Upper lobe of left lung (tissue), 6 donors: ENCODE data around the gene ARRDC5. TPM values are rescaled to one million over a fixed set of nuclear protein-coding genes. Genes with fewer than 3 reads are reported as not detected.

Source experiments
- ATAC-seq, 2 donors: fragments of 200-7000 bp; cut with Tn5 transposase; one replicate each; pipeline ENCODE4 v1.9.1; 2022; ENCODE audit warnings: mild to moderate bottlenecking in 2 of 2, moderate library complexity in 2 of 2; ENCODE audit not compliant: low FRiP score in 2 of 2
- DNase-seq, 2 donors: peaks; one replicate each; pipeline ENCODE4 v3.0.0-alpha.2; 2019 to 2020
- H3K27ac ChIP-seq, 4 donors: fragments of 200-600 bp; sonication (generic); one replicate each; pipeline ENCODE4 v1.5.1; 2016 to 2019
- H3K27me3 ChIP-seq, 4 donors: fragments of 200-600 bp; sonication (generic); one replicate each; pipeline ENCODE4 v1.5.1; 2017 to 2019
- H3K36me3 ChIP-seq, 4 donors: fragments of 200-600 bp; sonication (generic); one replicate each; pipeline ENCODE4 v1.5.1; 2016 to 2019
- H3K4me1 ChIP-seq, 4 donors: fragments of 200-600 bp; sonication (generic); one replicate each; pipeline ENCODE4 v1.5.1; 2018 to 2019
- H3K4me3 ChIP-seq, 4 donors: fragments of 200-600 bp; sonication (generic); one replicate each; pipeline ENCODE4 v1.5.1; 2017 to 2019; ENCODE audit warnings: mild to moderate bottlenecking in 2 of 4, moderate library complexity in 1 of 4
- H3K9me3 ChIP-seq, 4 donors: fragments of 200-600 bp; sonication (generic); one replicate each; pipeline ENCODE4 v1.5.1; 2018 to 2019
- EP300 ChIP-seq, 4 donors: sonication (generic); formaldehyde crosslinking; IDR thresholded peaks; one replicate each; pipeline ENCODE4 v1.5.1; 2017; ENCODE audit warnings: antibody characterized with exemption in 4 of 4, control low read depth in 2 of 4
- POLR2A ChIP-seq, 4 donors: fragments of 450-650 bp; IDR thresholded peaks; one replicate each; pipeline ENCODE4 v1.5.1; 2016 to 2017; ENCODE audit warnings: antibody characterized with exemption in 4 of 4, mild to moderate bottlenecking in 2 of 4
- POLR2AphosphoS5 ChIP-seq, 2 donors: sonication (generic); formaldehyde crosslinking; IDR thresholded peaks; one replicate each; pipeline ENCODE4 v1.5.1; 2017; ENCODE audit warnings: antibody characterized with exemption in 2 of 2
- WGBS, 2 donors: methylation state at CpG; one replicate each; pipeline ENCODE4 v1.1.5; 2017 to 2018; 5-methylcytosine and 5-hydroxymethylcytosine counted together
- total RNA-seq, 6 donors: library from RNA; depleted of rRNA in 4 of 6; stranded (reverse); fragments of >200 nt in 4 of 6; gene quantifications; one replicate each; pipeline versions ENCODE4 v1.1.0 to v1.2.1, GENCODE V29; 2016 to 2021
- TF ChIP-seq, protein P1 (sequence below), 6 experiments: fragments of 450-650 bp in 4 of 6; fragments of 200-600 bp in 2 of 6; sonication (generic) in 2 of 6; IDR thresholded peaks; one replicate each; pipeline ENCODE4 v1.5.1; 2016 to 2019; ENCODE audit warnings: antibody characterized with exemption in 6 of 6
- donor health status: DM: no; HTN: no; CAD: no; lungs with moderate emphysema.
- donor health status: DM: no; HTN: yes; CAD: no; lungs with severe emphysema.

Gene ARRDC5
- total RNA-seq, 6 donors from 2014 or later: 0.34 to 6.8 (median 0.83) TPM; not detected in 1

GRCh38 chr19:4937060-4937459 is 34.4 kb upstream of the ARRDC5 start:
- no peaks in the 10 kb centered on the region for H3K4me1 ChIP-seq
- H3K27ac ChIP-seq: no peak overlapping the region
- H3K36me3 ChIP-seq: no peaks in the 10 kb centered on the region
- H3K4me3 ChIP-seq: no peak overlapping the region
- DNase-seq: no peak
- no peaks in the 10 kb centered on the region for H3K9me3 ChIP-seq
- 89 to 98% methylated on average over 7 of the region's 7 CpGs for WGBS, 2 donors
- no peaks in the 10 kb centered on the region for H3K27me3 ChIP-seq
- TF ChIP-seq, protein P1, sequence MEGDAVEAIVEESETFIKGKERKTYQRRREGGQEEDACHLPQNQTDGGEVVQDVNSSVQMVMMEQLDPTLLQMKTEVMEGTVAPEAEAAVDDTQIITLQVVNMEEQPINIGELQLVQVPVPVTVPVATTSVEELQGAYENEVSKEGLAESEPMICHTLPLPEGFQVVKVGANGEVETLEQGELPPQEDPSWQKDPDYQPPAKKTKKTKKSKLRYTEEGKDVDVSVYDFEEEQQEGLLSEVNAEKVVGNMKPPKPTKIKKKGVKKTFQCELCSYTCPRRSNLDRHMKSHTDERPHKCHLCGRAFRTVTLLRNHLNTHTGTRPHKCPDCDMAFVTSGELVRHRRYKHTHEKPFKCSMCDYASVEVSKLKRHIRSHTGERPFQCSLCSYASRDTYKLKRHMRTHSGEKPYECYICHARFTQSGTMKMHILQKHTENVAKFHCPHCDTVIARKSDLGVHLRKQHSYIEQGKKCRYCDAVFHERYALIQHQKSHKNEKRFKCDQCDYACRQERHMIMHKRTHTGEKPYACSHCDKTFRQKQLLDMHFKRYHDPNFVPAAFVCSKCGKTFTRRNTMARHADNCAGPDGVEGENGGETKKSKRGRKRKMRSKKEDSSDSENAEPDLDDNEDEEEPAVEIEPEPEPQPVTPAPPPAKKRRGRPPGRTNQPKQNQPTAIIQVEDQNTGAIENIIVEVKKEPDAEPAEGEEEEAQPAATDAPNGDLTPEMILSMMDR (IDR thresholded peaks at IDR 0.05): no peak
- TF ChIP-seq POLR2A (IDR thresholded peaks at IDR 0.05) (no peak), EP300 (IDR thresholded peaks at IDR 0.05) (no peak), POLR2AphosphoS5 (IDR thresholded peaks at IDR 0.05) (no peak)
- no peak for ATAC-seq

DNA sequence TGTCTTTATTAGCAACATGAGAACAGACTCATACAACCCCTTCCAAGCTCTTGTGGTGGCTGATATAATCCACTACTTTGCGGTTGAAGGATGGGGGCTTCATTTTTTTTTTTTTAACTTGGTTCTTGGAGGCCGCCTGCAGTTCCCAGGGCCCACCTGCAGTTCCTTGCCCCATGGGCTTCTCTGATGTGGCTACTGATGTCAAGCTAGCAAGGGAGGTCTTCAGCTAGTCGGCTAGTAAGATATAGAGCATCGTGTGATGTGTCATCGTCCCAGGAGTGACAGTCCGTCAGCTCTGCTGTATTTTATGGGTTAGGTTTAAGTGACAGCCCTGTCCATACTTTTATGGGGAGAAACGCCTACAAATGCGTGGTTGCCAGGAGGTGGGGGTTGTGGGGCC is 32.7 kb upstream of the ARRDC5 start:
- TF ChIP-seq EP300 (IDR thresholded peaks at IDR 0.05) (no peak), POLR2AphosphoS5 (IDR thresholded peaks at IDR 0.05) (no peak), POLR2A (IDR thresholded peaks at IDR 0.05) (no peak)
- TF ChIP-seq, protein P1 (IDR thresholded peaks at IDR 0.05): no peak

DNA sequence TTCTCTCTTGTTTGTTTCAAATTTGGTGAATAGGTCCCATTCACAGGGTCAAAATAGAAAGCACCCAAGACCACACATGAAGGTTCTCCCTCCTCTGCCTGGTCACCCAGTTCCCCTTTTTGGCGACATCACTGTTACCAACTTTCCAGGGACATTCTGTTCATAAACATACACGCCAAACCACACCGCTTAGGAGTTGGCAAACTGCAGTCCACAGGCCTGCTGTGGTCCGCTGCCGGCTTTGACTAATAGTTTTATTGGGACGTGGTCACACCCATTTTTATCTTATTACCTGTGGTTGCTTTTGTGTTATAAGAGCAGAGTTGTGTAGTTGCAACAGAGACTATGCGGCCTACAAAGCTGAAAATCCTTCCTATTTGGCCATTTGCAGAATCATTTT is 30.8 kb upstream of the ARRDC5 start:
- TF ChIP-seq POLR2AphosphoS5 (IDR thresholded peaks at IDR 0.05): no peak
- TF ChIP-seq, protein P1 (IDR thresholded peaks at IDR 0.05): no peak
- no peak for TF ChIP-seq EP300 (IDR thresholded peaks at IDR 0.05)
- no peak for TF ChIP-seq POLR2A (IDR thresholded peaks at IDR 0.05)
- ATAC-seq (peak in 1 of 2 donors; percentile 31), DNase-seq (no peak)
- WGBS, 2 donors: 80 to 85% methylated on average over 7 of the region's 7 CpGs
- no peaks in the 10 kb centered on the region for H3K36me3 ChIP-seq
- no peaks in the 10 kb centered on the region for H3K9me3 ChIP-seq
- H3K27ac ChIP-seq: peak overlapping the region in 1 of 4 donors; percentile 2
- no peaks in the 10 kb centered on the region for H3K4me1 ChIP-seq
- no peak overlapping the region for H3K4me3 ChIP-seq
- H3K27me3 ChIP-seq: no peaks in the 10 kb centered on the region

More for the DNA sequence above, 32.7 kb upstream of the ARRDC5 start:
- no peaks in the 10 kb centered on the region for H3K27me3 ChIP-seq
- no peaks in the 10 kb centered on the region for H3K36me3 ChIP-seq
- ATAC-seq (no peak), DNase-seq (no peak)
- 94% methylated on average over 8 of the region's 8 CpGs for WGBS, 2 donors
- no peaks in the 10 kb centered on the region for H3K9me3 ChIP-seq
- no peak overlapping the region for H3K27ac ChIP-seq
- no peaks in the 10 kb centered on the region for H3K4me1 ChIP-seq
- H3K4me3 ChIP-seq: no peak overlapping the region

DNA sequence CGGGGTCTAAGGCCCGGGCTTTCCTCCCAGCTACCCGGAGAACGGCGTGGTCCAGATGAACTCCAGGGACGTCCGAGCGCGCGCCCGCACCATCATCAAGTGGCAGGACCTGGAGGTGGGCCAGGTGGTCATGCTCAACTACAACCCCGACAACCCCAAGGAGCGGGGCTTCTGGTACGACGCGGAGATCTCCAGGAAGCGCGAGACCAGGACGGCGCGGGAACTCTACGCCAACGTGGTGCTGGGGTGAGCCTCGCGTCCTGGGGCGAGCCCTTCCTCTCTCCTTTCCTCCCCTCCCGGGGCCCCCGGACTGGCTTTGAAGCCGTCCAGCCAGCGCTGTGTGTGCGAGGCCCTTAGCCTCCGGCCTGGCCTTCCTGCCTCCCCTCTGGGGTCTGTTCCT is 30.0 kb upstream of the ARRDC5 start:
- Histone ChIP-seq H3K27ac (no peak overlapping the region), H3K4me3 (no peak overlapping the region), H3K9me3 (no peaks in the 10 kb centered on the region), H3K4me1 (no peaks in the 10 kb centered on the region), H3K27me3 (no peaks in the 10 kb centered on the region), H3K36me3 (no peaks in the 10 kb centered on the region)
- 95 to 96% methylated on average over 28 to 32 of the region's 32 CpGs for WGBS, 2 donors
- TF ChIP-seq EP300 (IDR thresholded peaks at IDR 0.05): no peak
- no peak for TF ChIP-seq POLR2AphosphoS5 (IDR thresholded peaks at IDR 0.05)
- TF ChIP-seq, protein P1 (IDR thresholded peaks at IDR 0.05): no peak
- TF ChIP-seq POLR2A (IDR thresholded peaks at IDR 0.05): no peak
- no peak for DNase-seq
- ATAC-seq: peak in 1 of 2 donors; percentile 20

- no peaks in the 10 kb centered on the region for H3K9me3 ChIP-seq
- no peaks in the 10 kb centered on the region for H3K27me3 ChIP-seq
- WGBS, 2 donors: 91 to 92% methylated on average over 26 to 28 of the region's 28 CpGs
- H3K4me1 ChIP-seq: no peaks in the 10 kb centered on the region
- ATAC-seq (no peak), DNase-seq (no peak)
- no peak overlapping the region for H3K4me3 ChIP-seq
- no peak overlapping the region for H3K27ac ChIP-seq
- H3K36me3 ChIP-seq: no peaks in the 10 kb centered on the region
- TF ChIP-seq, protein P1 (IDR thresholded peaks at IDR 0.05): no peak
- TF ChIP-seq POLR2AphosphoS5 (IDR thresholded peaks at IDR 0.05): no peak
- TF ChIP-seq EP300 (IDR thresholded peaks at IDR 0.05): no peak
- no peak for TF ChIP-seq POLR2A (IDR thresholded peaks at IDR 0.05)
Measured at GRCh38 chr19:4930664-4931063, 28.0 kb upstream of the ARRDC5 start.
